Stimulated activated CD8-positive, alpha-beta memory T cell treated with anti-CD3 and anti-CD28 coated beads, Interleukin-15, amount 100 ng/mL, for 48 hours (primary cell): ENCODE measurements around the gene ALOXE3.

ENCODE experiments used
- DNase-seq, 2 donors: peaks; one replicate each; pipeline ENCODE4 v3.0.0-alpha.2; 2020; ENCODE audit warnings: low read depth in 2 of 2

The ALOXE3 gene

GRCh38 chr17:8052256-8053252, 65.8 kb downstream of the ALOXE3 start:
- DNase-seq: no peak

GRCh38 chr17:8051831-8052230, 66.5 kb downstream of the ALOXE3 start:
- DNase-seq: no peak

GRCh38 chr17:8048736-8049135, 69.6 kb downstream of the ALOXE3 start:
- no peak for DNase-seq

GRCh38 chr17:8048236-8048635, 70.1 kb downstream of the ALOXE3 start:
- no peak for DNase-seq

- no peak for DNase-seq
Observed at GRCh38 chr17:8047769-8048110, 70.6 kb downstream of the ALOXE3 start.

- DNase-seq: no peak
Observed at GRCh38 chr17:8046929-8047768, 71.2 kb downstream of the ALOXE3 start.

GRCh38 chr17:8046306-8046928, 71.9 kb downstream of the ALOXE3 start:
- no peak for DNase-seq
